IPS-11a (cell line): ENCODE results near the gene ARMH3.

Experiments used
- H3K4me3 ChIP-seq: one replicate; pipeline ENCODE4 v1.5.1; 2013; ENCODE audit warnings: low read depth, low read length, control low read depth

The ARMH3 gene

DNA sequence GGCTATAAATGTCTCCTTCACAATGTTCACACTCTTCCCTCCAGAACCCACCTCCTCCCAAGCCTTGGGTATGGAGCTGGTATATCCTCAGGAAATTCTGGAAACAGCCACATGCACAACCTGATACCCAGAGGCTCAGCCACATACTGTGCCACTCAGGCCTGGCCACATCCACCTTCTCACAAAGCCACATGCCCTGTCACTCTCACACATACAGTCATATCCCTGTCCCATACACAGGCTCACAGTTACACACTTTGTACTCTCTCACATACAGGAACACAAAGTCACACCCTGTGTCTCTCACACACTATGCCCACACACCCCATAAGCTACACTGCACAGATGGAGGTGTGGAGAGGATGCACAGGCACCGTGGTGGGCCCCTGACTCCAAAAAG, 222.5 kb downstream of the ARMH3 start:
- H3K4me3 ChIP-seq: no peak overlapping the region

- H3K4me3 ChIP-seq: no peak overlapping the region
Observed at GRCh38 chr10:101832325-101832771, 223.6 kb downstream of the ARMH3 start.

GRCh38 chr10:101831169-101831811, 224.7 kb downstream of the ARMH3 start:
- H3K4me3 ChIP-seq: peak overlapping the region; percentile 51

GRCh38 chr10:101830322-101831168, 225.4 kb downstream of the ARMH3 start:
- peak overlapping the region; percentile 51 for H3K4me3 ChIP-seq

- H3K4me3 ChIP-seq: peak overlapping the region; percentile 51
Observed at GRCh38 chr10:101829561-101830315, 226.2 kb downstream of the ARMH3 start.

DNA sequence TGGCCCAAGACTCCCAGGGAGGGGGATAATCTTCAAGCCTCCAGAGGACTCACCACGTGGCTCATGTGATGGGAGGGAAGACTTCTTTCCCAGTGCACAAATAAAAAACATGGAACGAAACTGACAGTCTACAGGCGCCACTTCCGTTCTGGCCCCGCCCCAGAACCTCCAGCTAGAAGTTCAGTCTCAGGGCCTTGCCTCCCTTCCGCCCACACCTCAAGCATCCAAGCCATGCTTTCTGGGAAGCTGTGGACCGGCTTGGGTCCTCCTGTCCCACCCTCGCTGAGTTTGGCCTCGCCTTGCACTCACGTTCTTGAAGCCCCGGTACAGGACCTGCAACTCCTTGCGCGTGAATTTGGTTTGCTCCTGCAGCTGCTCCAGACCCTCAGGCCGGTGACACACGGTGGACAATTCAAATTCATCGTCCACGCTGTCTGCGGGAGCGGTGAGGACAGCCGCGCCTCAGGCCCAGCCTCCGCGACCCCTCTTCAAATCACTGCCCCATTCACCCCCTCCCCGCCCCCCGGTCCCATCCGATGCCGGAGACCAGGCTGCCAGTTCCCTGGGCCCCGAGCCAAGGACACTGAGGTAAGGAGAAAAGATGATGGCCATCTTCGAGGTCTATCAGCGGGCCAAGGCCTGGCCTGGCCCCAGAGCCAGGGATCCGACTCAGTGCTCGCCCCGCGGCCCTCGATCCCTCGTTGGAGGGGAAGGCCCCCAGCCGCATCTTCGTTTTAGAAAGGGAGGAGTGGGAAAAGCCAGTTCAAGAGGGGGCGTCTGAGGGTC, 227.0 kb downstream of the ARMH3 start:
- peak overlapping the region; percentile 17 for H3K4me3 ChIP-seq

- H3K4me3 ChIP-seq: no peak overlapping the region
Observed at GRCh38 chr10:101827919-101828600, 227.9 kb downstream of the ARMH3 start.

DNA sequence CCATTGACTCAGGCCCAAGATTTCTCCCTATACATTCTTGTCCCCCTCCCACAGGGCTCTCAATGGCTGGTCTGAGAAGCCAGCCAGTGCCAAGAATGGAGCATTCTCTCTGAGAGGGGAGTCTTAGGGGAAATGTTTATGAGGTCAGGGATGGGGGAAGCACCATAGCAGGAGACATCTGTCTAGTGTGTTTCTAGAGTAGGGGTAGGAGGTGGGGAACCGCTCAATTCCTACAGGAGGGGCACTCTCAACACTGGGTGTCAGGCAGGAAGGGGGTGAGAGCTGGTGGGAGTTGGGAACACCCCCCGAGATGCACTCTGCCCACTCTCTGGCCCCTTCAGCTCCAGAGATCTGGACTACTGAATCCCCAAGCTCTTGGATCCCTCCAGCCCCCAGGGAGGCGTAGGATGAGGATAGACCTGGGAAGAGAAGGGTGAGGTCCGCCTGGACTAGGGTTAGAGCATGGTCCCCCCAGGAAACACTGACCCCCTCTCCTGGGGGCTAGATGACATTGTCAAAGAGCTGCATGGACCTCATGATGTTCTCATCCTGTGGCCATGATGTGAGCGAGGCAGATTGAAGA, 229.0 kb downstream of the ARMH3 start:
- H3K4me3 ChIP-seq: no peak overlapping the region

DNA sequence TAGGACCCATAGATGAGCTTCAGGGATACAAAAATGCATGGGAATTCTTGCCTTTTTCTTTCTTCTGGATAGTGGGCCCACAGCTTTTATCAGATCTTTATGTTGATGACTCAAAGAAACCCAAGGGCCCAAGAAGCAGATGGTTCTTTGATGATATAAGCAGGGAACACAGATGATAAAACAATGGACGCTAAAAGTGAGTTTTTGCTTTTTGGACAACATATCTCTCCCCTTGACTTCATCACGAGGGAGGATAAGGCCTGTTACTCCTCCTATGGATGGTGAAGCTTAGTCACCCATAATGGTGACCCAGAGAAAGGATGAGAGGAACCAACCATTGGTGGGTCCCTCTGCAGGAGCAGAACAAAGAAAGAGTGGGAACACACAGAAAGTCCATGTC, 231.2 kb downstream of the ARMH3 start:
- H3K4me3 ChIP-seq: no peak overlapping the region

DNA sequence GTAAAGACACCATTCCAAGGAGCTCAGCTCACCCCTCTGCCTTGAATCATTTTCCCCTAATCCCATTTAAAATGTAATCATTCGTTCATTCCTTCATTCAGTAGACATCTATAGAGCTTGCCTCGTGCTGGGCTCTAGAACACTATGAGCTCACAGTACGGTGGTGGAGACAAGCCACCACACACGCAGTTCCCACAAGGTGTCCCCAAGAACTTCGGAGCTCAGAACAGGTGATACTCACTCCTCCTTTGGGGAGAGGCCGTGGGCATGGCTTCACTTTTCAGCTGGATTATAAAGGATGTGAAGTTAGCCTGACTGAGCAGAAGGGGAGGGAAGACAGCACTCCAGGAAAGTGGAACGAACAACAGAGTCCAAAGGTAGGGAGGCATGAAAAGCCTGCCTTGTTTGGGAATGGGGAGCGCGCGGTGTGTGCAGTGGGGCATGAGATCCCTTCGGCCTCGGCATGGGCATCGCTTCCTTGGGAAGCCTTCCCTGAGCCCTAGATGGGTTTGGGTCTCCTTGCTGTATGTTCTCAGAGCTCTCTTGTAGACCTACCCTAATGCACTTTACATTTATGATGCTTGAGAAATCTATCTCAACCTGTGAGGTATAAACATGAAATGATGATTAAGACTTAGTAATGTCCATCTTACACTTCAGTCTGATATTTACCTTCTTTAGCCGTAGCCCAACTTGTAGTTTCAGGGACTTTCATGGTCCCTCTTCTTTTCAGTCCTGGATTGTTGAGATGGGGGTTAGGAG, 236.9 kb downstream of the ARMH3 start:
- peak overlapping the region; percentile 72 for H3K4me3 ChIP-seq

DNA sequence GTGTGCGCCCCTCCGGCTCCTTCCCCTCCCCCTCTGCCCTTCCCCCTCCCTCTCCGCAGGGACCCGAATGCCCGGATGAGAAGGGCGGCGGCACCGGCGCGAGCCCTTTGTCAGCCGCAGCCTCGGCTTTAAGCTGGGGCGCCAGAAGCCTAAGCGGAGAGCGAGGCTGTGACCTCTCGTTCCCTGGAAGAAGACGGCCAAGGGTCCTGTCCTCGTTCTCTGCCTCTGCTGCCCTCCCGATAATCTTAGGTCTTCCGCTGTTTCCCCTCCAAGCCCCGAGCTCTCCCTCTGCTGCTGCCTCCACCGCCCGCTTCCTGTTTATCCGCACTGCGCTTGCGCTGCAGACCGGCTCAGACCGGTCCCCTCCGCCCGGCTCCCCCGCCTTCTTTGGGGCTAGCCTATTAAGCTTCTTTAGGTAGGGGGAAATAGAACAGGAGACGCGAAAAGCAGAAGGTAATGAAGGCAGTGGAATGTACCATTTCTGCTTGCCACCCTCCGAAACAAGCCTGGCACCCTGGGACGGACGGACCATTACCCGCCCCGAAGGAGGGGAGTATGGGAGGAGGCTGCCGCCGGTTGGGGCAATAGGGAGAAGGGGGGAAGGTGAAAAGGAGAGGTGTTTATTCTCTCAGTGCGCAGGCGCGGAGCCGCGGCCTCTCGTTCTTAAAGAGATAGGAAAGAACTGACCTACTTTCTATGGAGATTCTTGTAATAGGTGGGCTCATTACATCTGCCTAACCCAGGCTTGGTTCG, 237.7 kb downstream of the ARMH3 start, which contains the start of gene OGA:
Gene OGA (minus strand): TSS at position 326 of the 753 bp plus-strand sequence. CDS start 422 bp downstream, outside the sequence.
- H3K4me3 ChIP-seq: peak within 1 kb of the TSS; percentile 97

DNA sequence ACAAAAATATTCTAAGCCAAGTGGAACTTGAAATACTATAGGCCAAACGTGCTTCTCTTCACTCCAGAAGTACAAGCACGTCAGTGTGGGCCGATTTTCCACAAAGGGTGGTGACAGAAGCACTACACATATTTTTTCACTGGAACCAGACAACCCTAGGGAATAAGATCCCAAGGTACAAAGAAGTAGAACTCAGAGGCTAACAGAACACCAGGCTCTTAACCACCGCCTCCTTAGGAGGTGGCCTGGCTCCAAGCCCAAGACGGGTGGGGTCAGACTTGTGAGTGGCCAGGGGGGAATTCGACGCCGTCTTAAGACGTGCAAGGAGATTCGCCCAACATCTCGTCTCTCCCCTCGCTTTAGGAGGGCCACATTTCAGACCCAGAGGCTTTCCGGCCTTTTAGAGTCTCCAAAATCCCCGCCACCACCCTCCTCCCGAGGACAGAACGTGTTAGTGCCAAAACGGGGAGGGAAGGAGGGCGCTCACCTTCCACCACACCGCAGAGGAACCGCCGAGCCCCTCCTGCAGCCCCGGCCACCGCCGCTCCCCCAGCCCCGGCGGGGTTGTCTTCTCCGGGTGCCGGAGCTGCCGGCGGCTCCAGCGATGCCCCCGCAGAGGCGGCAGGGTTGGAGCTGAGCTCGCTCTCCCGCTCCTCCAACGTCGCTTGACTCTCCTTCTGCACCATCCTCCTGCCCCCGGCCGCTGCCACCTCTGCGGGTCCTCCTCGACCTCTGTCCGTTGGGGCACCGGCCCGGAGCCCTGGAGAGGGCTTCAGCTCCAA, 238.4 kb downstream of the ARMH3 start:
- peak overlapping the region; percentile 97 for H3K4me3 ChIP-seq

GRCh38 chr10:101816913-101817336, 239.0 kb downstream of the ARMH3 start:
- peak overlapping the region; percentile 97 for H3K4me3 ChIP-seq

- H3K4me3 ChIP-seq: peak overlapping the region; percentile 97
Observed at GRCh38 chr10:101816376-101816775, 239.6 kb downstream of the ARMH3 start.

DNA sequence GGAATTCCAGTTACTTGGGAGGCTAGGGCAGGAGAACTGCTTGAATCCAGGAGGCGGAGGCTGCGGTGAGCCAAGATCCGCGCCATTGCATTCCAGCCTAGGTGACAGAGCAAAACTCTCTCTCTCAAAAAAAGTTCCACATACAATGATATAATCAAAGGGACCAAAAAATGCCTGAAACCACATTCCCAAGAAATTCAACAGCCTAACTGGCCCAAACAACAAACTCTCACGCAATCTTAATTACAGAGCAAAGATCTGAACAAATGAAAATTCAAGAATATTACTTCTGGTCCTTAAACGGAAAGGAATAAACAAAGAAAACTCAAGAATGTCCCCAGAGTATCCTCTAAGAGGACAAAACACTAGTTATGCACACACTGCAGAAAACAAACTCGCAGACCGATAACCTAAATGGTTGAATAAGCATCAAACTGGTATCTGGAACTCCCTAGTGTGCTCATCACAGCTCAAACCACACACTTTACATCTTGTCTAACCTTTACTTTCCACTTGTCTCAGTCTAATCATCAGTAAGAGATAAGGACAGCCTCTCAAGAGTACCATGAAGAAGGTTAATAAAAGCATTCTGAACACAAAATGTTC, 241.4 kb downstream of the ARMH3 start:
- H3K4me3 ChIP-seq: no peak overlapping the region

GRCh38 chr10:101812606-101813005, 243.4 kb downstream of the ARMH3 start:
- H3K4me3 ChIP-seq: no peak overlapping the region

DNA sequence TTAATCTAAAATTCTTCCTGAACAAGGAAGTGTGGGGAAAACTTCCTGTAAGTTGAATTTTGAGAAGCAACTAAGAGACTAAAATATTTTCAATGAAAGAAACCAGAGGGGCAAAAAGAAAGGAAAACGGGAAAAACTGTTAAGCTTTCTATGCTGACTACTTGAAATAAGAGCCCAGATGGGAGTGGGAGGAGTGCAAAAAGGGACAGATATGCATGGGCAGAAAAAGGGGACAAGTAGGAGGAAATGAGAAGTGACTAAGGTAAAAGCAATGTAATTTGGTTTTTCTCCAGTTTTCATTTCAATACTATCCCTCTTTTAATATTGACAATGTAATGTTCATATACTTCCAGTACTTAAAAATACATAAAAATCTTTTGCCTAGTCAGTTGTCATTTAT, 248.8 kb downstream of the ARMH3 start:
- no peak overlapping the region for H3K4me3 ChIP-seq
